CD4-positive, alpha-beta T cell treated with Interleukin-21 for 1 hour (primary cell): ENCODE results near the gene ATP6V0A4.
A peak's percentile ranks its signal among the peaks of the same experiment; 100 is the strongest.
"Not testable (repeated sequence)": the region's sequence is repeated elsewhere in the genome, so short reads cannot be mapped to it uniquely, and the experiment has no call there.

Source experiments
- DNase-seq: peaks from one replicate; pipeline ENCODE4 v3.0.0-alpha.2; 2020

Gene ATP6V0A4

DNA sequence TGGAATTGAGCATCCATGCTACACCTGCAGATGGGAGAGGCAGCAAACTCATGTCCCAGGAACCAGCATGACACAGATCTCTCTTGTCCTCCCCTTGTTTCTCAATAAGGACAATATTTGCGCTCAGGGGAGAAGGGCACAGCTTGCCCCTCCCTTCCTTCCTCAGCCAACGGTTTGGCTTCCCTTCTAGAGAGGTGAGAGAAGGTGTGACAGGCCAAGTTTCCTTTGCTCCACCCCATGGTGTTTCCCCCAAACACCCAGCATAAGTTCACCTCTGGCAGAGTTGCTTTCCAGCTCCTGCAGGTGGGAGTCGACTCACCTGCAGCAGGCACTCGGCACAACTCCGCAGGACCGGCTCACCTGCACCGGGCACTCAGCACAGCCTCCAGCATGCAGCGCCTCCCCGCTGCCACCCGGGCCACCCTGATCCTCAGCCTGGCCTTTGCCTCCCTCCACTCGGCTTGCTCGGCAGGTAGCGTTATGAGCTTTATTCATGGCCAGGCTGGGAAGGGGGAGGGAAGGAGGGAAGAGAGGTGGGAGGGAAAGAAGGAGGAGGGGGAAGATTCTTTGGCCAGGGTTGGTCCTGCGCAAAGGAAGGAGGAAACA is at the start of gene ATP6V0A4, which contains the start of gene TMEM213:
ATP6V0A4 (minus strand) TSS at position 482 of the 606 bp plus-strand sequence. CDS start 26,949 bp downstream, outside the sequence.
TMEM213 (plus strand) TSS at position 280 of the 606 bp plus-strand sequence; CDS start at position 391, 111 bp downstream.
- peak; percentile 3 for DNase-seq

DNA sequence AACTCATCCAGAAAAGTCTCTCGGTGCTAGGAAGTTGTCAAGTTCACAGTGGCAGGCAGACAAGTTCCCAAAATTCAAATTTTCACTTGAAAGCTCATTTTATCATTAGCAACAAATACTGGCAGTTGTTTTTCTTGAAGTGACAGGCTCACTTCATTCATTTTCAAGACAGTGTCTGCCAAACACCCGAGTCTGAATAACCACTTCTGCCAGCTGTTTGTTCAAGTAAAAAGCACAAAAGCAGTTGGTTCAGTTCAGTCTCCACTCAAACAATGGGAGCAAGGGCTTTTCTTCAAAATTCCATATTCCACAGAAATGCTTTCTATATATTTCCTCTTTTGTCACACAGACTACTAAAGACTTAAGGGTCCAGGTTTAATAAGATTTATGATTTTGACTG is 47.7 kb upstream of the ATP6V0A4 start:
- DNase-seq: no peak

DNA sequence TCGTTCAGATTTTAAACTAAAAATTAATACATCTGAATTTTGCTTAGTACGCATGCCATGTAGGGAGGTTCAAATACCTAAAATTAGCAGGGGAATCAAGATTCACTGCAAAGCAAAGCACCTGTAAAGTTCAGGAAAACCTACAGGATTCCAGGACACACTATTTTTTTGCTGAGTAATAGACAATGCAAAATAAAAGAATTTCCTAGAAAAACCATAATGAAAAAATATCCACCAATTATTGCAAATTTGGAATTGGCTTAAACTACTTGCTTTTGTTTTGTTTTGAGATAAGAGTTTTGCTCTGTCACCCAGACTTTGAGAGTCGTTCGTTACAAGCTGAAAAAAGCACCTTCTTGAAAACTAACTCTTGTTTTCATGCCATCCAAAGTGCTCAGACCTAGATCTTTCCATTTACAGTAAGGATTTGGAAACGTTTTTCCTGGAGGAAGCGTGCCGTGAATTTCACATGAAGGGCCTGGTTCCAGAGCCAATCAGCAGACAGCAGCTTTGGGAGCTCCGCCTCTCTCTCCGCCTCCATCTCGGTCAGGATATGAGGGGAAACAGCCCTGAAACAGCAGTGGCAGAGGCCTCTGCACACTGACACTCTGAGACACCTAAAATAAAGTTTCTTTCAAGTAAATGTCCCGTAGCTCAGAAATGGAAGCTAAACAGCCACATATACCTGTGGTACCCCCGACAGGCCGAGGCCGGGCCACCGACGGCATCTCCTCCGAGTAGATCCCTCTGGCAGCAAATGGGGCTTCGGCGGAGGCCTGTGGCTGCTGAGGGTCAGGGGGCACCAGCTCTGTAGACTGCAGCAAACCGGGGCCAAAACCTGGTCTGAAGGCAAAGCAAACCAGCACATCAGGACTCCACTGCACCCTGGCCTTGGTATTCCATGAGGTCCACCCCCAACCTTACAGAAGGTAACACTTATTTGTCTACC is 45.9 kb upstream of the ATP6V0A4 start:
- DNase-seq: no peak

DNA sequence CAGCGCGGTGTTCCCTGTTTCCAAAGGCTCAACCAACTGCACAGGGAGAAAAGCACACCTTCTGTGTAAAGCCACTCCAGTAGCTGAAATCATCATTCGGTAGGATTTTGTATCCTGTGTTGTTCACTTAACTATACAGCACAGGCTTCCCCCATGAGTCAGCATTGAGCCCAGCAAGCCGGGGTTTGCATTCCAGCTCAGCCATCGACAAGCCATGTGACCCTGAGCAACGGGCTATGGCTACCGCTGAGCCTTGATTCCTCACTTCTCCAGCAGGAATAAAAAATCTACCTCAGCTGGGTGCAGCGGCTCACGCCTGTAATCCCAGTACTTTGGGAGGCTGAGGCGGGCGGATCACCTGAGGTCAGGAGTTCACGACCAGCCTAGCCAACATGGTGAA is 44.1 kb upstream of the ATP6V0A4 start:
- DNase-seq: no peak

DNA sequence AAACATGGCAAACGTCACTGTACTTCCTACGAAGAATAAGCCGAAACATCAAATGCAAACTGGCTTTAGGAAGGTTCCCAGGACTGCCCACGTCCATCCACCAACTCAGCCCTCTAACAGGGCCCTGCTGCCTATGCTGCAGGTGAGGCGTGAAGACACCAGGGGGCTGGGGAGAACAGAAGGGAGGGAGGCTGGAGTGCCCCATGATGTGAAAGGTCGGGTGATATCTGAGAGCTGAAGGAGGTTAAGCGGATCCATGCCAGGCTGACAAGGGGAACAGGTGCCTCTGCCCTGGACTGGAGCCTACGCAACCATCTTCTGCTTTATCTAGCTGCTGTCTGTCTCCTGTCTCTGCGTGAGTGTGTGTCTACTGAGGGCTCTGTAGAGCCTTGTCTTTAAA is 40.2 kb upstream of the ATP6V0A4 start:
- no peak for DNase-seq

DNA sequence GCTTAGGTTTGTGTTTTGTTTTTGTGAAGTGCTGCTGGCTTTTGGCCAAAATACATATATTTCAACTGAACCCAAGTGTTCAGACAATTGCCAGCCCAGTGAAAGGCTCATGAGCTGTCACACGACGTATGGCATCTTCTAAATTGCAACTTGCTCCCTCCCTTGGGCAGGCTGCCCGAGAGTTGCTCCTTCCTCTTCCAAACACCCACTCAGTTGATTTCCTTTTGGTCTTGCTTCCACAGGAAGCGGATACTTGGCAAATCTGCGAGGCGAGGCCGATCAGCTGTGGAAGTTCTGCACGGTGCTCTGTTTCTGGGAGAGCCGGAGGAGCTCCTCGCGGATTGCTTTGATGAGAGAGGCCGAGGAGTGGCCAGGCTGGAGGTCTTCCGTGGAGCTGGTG is 39.6 kb upstream of the ATP6V0A4 start:
- no peak for DNase-seq

DNA sequence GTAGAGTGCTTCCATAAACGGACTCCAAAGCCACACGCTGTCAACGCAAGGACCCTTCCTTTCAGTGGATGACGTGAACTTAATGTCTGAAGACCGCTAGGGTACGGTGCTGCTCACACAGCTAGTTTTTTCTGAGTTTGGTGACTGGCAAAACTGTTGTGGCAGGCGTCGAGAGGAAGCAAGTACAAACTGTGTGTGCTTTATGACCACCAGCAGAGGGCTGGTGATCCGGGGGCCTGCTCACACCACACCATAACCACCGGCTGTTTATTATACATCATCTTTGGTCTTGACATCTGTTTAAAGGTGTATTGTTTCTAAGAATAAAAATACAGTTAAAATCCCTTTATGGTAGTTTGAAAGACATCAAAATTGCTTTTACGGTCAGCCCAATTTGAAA is 37.1 kb upstream of the ATP6V0A4 start:
- DNase-seq: no peak

DNA sequence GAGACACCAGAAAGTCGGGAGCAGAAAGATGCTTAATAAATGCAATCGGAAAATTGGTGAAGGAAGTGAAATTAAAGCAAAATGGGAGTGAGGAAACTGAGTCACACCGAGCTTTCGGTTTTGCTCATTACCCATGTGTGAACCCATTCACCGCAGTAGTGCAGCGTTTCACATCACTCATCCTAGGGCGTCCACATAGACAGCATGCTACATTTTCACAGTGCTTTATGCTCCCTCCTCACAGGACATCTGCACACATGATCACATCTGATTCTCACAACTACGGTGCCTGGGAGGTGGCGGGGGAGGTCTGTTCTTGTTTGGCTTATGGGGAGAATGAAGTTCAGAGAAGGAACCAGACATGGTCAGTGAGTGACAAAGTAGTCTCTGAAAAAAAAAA is 36.6 kb upstream of the ATP6V0A4 start:
- no peak for DNase-seq

DNA sequence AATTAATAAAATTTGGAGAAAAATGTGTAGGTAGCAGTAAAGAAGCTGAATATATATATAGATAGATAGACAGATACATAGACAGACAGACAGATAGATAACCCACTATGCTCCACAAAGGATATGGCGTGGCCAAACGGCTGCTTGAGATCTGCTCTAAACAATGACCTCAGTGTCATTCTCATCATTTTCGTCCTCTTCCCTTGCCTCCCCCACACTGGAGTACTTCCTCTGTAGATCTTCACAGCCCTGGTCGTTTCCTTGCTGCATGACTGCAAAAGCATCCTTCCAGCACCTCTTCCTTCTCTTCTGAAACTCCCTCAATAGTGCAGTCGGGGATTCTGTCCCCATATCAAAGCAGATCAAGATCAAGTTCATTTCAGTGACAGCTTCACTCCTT is 35.6 kb upstream of the ATP6V0A4 start:
- DNase-seq: no peak

DNA sequence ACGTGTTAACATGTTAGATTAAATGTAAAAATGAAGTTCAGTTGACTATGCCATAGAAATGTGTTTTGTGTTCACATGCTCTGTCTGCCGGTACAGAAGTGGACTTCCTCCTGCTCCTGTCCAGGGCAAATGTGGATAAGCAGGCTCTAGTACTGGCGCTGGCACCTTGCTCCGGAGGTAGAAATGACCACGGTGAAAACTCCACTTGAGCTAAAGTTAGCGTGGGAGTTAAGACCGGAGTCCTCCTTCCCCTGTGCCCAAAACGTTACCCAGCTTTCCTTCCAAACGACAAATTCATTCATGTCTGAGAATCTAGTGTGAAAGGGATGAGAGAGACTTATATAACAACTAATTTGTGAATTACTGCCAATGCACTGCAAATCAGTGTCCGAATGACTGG is 35.0 kb upstream of the ATP6V0A4 start:
- no peak for DNase-seq

DNA sequence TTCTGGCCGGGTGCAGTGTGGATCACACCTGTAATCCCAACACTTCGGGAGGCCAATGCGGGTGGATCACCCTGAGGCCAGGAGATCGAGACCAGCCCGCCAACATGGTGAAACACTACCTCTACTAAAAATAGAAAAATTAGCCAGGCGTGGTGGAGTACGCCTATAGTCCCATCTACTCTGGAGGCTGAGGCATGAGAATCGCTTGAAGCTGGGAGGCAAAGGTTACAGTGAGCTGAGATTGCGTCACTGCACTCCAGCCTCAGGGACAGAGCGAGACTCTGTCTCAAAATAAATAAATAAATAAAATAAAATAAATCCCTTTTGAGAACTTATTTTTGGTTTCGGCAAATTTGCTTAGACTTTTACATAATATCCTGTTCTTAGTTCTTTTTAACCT is 31.3 kb upstream of the ATP6V0A4 start:
- no peak for DNase-seq

DNA sequence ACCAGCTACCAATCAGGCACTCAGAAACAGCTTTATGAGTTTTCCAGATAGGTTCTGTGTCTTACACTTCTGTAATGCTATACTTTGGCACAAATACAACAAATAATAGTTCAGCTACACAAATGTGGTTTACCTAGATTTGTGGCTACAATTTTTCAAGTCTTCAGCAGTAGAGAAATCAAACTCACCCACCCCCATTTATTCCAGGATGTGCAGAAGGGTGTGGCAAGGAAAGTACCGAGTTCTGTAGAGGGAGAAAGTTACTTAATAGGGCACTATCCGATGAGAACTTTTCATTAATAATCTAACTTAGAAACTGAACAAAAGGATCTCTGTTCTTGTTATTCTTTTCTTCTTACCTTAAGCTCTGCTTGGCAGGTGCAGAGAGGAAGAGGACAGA is 30.3 kb upstream of the ATP6V0A4 start:
- no peak for DNase-seq

DNA sequence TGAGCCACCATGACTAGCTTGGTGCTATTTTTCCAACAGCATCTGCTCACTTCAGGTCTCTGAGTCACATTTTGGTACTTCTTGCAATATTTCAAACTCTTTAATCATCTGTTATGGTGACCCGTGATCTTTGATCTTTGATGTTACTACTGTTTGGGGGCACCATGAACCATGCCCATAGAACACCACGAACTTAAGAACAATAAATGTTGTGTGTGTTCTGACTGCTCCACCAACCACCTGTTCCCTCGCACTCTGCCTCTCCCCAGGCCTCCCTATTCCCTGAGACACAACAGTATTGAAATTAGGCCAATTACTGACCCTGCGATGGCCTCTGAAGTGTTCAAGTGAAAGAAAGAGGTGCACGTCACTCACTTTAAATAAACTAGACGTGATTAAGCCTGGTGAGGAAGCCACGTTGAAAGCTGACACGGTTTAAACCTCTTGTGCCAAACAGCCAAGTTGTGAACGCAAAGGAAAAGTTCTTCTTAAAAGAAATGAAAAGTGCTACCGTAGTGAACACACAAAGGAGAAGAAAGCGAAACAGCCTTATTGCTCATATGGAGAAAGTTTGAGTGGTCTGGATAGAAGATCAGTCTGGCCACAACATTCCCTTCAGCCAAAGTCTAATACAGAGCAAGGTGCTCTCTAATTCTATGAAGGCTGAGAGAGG is 27.2 kb upstream of the ATP6V0A4 start:
- DNase-seq: no peak

DNA sequence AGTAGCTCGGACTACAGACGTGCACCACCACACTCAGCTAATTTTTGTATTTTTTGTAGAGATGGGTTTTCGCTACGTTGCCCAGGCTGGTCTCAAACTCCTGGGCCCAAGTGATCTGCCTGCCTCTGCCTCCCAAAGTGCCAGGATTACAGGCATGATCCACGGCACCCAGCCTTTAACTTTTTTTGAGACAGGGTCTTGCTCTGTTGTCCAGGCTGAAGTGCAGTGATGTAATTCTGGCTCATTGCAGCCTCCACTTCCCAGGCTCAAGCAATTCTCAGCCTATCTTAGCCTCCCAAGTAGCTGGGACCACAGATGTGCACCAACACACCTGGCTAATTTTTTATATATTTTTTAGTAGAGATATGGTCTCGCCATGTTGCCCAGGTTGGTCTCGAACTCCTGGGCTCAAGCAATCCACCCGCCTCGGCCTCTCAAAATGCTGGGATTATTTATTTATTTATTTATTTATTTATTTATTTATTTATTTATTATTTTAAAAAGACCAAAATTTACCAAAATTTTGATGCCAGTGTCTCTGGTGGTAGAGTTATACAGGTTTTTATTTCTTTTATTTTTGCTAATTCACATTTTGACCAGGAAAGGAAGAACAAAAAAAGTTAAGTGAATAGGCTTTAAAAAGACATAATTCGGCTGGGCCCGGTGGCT is 25.0 kb upstream of the ATP6V0A4 start:
- DNase-seq: no peak

DNA sequence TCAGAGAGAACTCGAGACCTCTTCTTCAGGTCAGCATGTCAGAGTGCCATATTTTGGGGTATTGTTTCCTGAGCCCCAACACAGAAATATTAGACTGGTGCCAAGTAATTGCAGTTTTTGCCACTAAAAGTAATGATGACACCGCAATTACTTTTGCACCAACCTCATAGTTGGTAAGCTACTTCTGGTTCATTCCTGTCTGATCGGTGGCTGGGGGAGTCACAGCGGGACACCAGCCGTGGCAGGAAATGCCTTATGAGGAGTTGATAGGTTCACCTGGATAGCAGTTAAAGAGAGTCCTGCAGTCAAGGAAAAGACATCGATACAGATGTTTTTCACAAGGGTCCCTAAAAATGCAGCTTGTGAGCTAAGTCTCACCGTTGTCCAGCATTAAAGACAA is 23.9 kb upstream of the ATP6V0A4 start:
- DNase-seq: no peak

DNA sequence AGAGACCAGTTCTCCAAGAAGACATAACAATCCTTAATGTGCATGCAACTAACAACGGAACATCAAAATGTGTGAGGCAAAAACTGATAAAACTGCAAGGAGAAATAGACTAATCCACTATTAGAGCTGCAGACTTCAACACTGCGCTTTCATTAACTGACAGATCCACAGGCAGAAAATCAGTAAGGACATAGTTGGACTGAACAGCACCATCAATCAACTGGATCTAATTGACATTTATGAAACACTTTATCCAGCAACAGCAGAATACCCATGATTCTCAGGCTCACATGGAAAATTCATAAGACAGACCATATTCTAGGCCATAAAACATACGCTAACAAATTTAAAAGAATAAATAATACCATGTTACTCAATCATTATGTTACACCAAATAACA is 21.6 kb upstream of the ATP6V0A4 start:
- no peak for DNase-seq

DNA sequence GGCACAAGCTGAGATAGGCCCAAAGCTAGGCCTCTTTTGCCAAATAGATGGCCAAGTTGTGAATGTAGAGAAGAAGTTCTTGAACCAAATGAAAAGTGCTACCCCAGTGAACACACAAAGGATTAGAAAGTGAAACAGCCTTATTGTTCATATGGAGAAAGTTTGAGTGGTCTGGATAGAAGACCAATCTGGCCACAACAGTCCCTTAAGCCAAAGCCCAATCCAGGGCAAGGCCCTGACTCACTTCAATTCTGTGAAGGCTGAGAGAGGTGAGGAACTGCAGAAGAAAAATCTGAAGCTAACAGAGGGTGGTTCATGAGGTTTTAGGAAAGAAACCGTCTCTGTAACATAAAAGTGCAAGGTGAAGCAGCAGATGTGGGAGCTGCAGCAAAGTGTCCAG is 18.7 kb upstream of the ATP6V0A4 start:
- DNase-seq: no peak

DNA sequence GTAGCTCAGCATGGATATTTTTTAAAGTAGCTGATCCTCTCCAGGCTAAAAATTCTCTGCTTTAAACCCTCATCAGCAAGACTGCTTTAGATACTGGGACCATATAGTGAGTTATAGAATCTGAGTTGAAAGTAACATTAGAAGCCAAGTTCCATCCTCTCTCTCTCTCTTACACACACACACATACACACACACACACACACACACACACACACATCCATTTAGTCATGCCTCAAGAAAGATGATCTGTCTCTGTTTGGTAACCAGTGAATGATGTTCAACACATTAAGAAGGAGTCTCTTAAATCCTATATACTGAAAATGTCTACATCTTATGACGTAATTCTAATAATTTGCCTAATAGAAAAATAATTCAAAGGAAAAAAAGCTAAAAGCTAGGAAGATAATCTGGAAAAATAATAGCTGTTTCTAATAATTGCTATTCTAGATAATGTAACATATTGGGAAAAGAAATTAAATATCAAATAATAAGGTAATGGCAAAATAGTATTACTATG is 16.9 kb upstream of the ATP6V0A4 start:
- DNase-seq: no peak

DNA sequence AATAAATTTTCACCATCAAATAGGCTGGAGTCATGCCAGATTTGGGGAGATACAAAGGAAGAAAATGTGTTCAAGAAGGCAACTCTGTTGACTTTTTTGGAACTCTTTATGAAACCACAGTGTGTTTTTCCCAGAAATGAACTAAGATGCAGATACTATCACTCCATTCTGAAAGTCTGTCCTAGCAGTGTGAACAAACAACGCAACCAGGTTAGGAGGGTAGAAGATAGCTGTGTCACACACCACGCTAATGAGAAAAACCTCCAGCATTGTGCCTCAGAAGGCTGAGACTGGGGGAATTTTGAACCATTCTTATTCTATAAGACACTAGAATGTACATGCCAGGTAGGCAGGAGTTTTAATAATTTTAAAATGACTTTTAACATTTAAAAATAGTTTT is 15.9 kb upstream of the ATP6V0A4 start:
- no peak for DNase-seq

DNA sequence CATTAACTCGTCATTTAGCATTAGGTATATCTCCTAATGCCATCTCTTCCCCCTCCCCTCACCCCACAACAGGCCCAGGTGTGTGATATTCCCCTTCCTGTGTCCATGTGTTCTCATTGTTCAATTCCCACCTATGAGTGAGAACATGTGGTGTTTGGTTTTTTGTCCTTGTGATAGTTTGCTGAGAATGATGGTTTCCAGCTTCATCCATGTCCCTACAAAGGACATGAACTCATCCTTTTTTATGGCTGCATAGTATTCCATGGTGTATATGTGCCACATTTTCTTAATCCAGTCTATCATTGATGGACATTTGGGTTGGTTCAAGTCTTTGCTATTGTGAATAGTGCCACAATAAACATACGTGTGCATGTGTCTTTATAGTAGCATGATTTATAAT is 13.3 kb upstream of the ATP6V0A4 start:
- DNase-seq: not testable (repeated sequence)

DNA sequence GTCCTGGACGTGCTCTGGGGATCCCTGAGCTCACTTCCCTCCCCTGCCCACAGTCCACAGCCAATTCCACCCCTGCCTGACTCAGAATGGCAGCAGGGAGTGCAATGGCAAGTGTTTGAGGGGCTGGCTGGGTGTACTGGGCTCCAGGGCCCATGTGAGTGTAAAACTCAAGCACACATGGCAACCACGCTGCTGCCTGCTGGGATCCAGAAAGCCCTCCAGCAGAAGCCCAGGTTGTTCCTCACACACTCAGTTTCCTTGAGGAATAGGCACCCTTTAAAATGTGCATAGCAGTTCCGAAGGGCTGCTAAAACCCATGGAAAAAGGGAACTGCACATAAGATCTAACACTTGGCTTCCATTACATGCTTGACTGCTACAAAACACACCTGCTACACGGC is 11.3 kb upstream of the ATP6V0A4 start:
- no peak for DNase-seq

DNA sequence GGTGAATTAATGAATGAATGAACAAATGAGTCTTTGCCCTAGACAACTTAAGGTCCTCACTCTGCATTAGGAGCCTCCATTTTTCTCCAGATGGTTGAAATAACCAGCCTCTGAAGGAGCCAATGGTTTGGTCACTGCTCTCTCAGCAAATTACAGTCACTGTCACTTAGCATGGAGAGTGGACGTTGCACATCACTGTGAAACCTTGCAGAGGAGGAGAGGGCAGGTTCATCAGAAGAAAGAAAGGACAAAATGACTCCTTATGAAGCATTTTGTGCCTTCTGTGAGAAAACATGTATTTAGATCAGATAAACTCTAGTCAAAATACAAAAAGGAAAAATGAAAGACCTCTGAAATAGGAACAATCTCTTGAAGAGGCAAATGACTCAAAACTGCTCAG is 6.6 kb upstream of the ATP6V0A4 start:
- no peak for DNase-seq

DNA sequence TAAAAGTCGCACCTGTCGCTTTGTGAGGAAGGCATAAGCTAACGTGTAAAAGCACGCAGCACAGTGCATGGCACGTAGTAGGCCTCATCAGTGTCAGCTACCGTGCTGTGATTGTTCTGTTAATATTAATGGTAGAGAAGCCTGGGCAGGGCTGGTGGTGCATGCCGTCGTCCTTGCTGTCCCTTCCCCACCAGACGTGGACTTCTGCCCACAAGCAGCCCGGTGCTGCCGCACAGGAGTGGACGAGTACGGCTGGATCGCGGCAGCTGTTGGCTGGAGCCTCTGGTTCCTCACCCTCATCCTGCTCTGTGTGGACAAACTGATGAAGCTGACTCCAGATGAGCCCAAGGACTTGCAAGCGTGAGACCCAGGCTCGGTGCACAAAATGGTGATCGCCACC is 4.7 kb upstream of the ATP6V0A4 start:
- DNase-seq: no peak
